Measurements from ENCODE around the gene PSKH1. TPM values are rescaled to one million over a fixed set of nuclear protein-coding genes. Genes with fewer than 3 reads are reported as not detected.

PSKH1 gene
- total and polyA plus RNA-seq, 10 of the 15 experiments (the other 5 are each of a cell fraction or from before 2014, with no cell fraction given), result 0.63 to 20.4 (median 7.8) TPM

GRCh38 chr16:67941469-67942199, 48.6 kb downstream of the PSKH1 start:
- WGBS (ENCODE audit: insufficient coverage, insufficient replicate concordance, low lambda C conversion rate, missing lambda C conversion rate), result 50% methylated on average over 9 of the region's 9 CpGs
- H3K27me3 ChIP-seq (replicated peaks in 1 of 2; ENCODE audit: control insufficient read depth in 2 of 2, insufficient read depth in 2 of 2, low read length in 1 of 2), result no peaks in the 10 kb centered on the region
- H3K36me3 ChIP-seq (ENCODE audit: control insufficient read depth in 2 of 2, insufficient read depth in 2 of 2, low read length in 1 of 2), result peaks cover 0 to 11% of the 10 kb centered on the region in 2 experiments; a peak in 2 of 4 replicates
- CTCF ChIA-PET, result interaction anchor here (0.7 to 2.5 kb wide), 14 partner anchors 11 to 397 kb away, joined by 3 to 9 read pairs (median 4); partner anchors contain the start of gene NUTF2
- peaks cover 7% of the 10 kb centered on the region for H3K4me1 ChIP-seq (ENCODE audit: control insufficient read depth, insufficient read depth, low read length)
- H3K4me2 ChIP-seq (ENCODE audit: control insufficient read depth, insufficient read depth), result no peak overlapping the region
- intact Hi-C loops (cut with micrococcal nuclease; ENCODE audit: unreplicated experiment), result no loop called here
- FAIRE-seq, result no peak
- no peak overlapping the region for H2AFZ ChIP-seq (ENCODE audit: control insufficient read depth, low read depth, low read length)
- in situ Hi-C loops (cut with MboI), result no loop called here
- no peak overlapping the region for H3K27ac ChIP-seq (ENCODE audit: control insufficient read depth, insufficient read depth)
- no peak overlapping the region for H3K4me3 ChIP-seq
- H3K9me3 ChIP-seq (replicated peaks; ENCODE audit: control insufficient read depth, insufficient read depth, low read length), result no peaks in the 10 kb centered on the region
- SMC1A ChIA-PET (ENCODE audit: uncharacterized antibody, unreplicated experiment), result interaction anchor here (0.9 to 1.0 kb wide), 2 partner anchors 23 to 424 kb away, joined by 3 to 4 read pairs; no protein-coding TSS in a partner anchor
- no peaks in the 10 kb centered on the region for H4K20me1 ChIP-seq (ENCODE audit: control insufficient read depth, insufficient read depth)
- POLR2A ChIA-PET, result no interaction called here
- ATAC-seq, result peak; percentile 7; the same call in 2 of the 3 replicates
- RAD21 ChIA-PET (ENCODE audit: unreplicated experiment), result interaction anchor here (1.1 kb wide), 1 partner anchor 80 kb away, joined by 3 read pairs; no protein-coding TSS in a partner anchor
- TF ChIP-seq SMAD5 (IDR thresholded peaks at IDR 0.05; ENCODE audit: low read depth), result 0 out of 2 replicates have a peak, but pooled peaks have one; percentile 20
- no peak for TF ChIP-seq ELK1 (IDR thresholded peaks at IDR 0.05; ENCODE audit: low read depth, low read length)
- H3K9ac ChIP-seq (ENCODE audit: control insufficient read depth, insufficient read depth, low read length), result no peak overlapping the region
- BruUV-seq (replicated peaks), result no TSS peak
- peaks cover 11% of the 10 kb centered on the region for H3K79me2 ChIP-seq (ENCODE audit: control insufficient read depth, insufficient read depth, low read length)
- DNase-seq (ENCODE audit: low read depth, low spot score), result no peak

GRCh38 chr16:67942200-67942509, 49.1 kb downstream of the PSKH1 start:
- CTCF ChIA-PET, result interaction anchor here (0.6 to 2.5 kb wide), 12 partner anchors 11 to 395 kb away, joined by 3 to 9 read pairs (median 4); partner anchors contain the start of gene NUTF2
- H3K79me2 ChIP-seq (ENCODE audit: control insufficient read depth, insufficient read depth, low read length), result peaks cover 6% of the 10 kb centered on the region
- DNase-seq (ENCODE audit: low read depth, low spot score) (no peak), FAIRE-seq (no peak), ATAC-seq (peak; percentile 93)
- peaks cover 0 to 12% of the 10 kb centered on the region in 2 experiments; a peak in 2 of 4 replicates for H3K36me3 ChIP-seq (ENCODE audit: control insufficient read depth in 2 of 2, insufficient read depth in 2 of 2, low read length in 1 of 2)
- no peak overlapping the region for H3K4me3 ChIP-seq
- H3K4me2 ChIP-seq (ENCODE audit: control insufficient read depth, insufficient read depth), result no peak overlapping the region
- in situ Hi-C loops (cut with MboI), result no loop called here
- no peaks in the 10 kb centered on the region for H3K27me3 ChIP-seq (replicated peaks in 1 of 2; ENCODE audit: control insufficient read depth in 2 of 2, insufficient read depth in 2 of 2, low read length in 1 of 2)
- no peaks in the 10 kb centered on the region for H4K20me1 ChIP-seq (ENCODE audit: control insufficient read depth, insufficient read depth)
- 70% methylated on average over 6 of the region's 6 CpGs for WGBS (ENCODE audit: insufficient coverage, insufficient replicate concordance, low lambda C conversion rate, missing lambda C conversion rate)
- SMC1A ChIA-PET (ENCODE audit: uncharacterized antibody, unreplicated experiment), result interaction anchor here (1.0 kb wide), 1 partner anchor 425 kb away, joined by 3 read pairs; no protein-coding TSS in a partner anchor
- H3K27ac ChIP-seq (ENCODE audit: control insufficient read depth, insufficient read depth), result no peak overlapping the region
- H3K9ac ChIP-seq (ENCODE audit: control insufficient read depth, insufficient read depth, low read length), result no peak overlapping the region
- RAD21 ChIA-PET (ENCODE audit: unreplicated experiment), result interaction anchor here (1.1 kb wide), 1 partner anchor 80 kb away, joined by 3 read pairs; no protein-coding TSS in a partner anchor
- H3K4me1 ChIP-seq (ENCODE audit: control insufficient read depth, insufficient read depth, low read length), result peaks cover 7% of the 10 kb centered on the region
- no TSS peak for BruUV-seq (replicated peaks)
- no peak overlapping the region for H2AFZ ChIP-seq (ENCODE audit: control insufficient read depth, low read depth, low read length)
- POLR2A ChIA-PET, result no interaction called here
- intact Hi-C loops (cut with micrococcal nuclease; ENCODE audit: unreplicated experiment), result no loop called here
- H3K9me3 ChIP-seq (replicated peaks; ENCODE audit: control insufficient read depth, insufficient read depth, low read length), result no peaks in the 10 kb centered on the region
- TF ChIP-seq MTA3 (IDR thresholded peaks at IDR 0.05; ENCODE audit: borderline replicate concordance, low read length) (no peak), RAD21 (IDR thresholded peaks at IDR 0.05; ENCODE audit: insufficient read depth, low read depth, low read length) (peak; percentile 56), ETV6 (conservative IDR thresholded peaks at IDR 0.05 in 1 of 2, IDR thresholded peaks at IDR 0.05 in 1 of 2; ENCODE audit: borderline replicate concordance in 1 of 2, low read depth in 1 of 2) (no peak), CBFB (IDR thresholded peaks at IDR 0.05; ENCODE audit: low read depth) (no peak), YY1 (IDR thresholded peaks at IDR 0.05; ENCODE audit: low read depth, low read length) (peak; percentile 66), SRF (IDR thresholded peaks at IDR 0.05; ENCODE audit: low read depth in 2 of 2, low read length in 2 of 2) (no peak), POLR2A (IDR thresholded peaks at IDR 0.05; ENCODE audit: low read depth, low read length) (no peak), SMC3 (IDR thresholded peaks at IDR 0.05; ENCODE audit: borderline replicate concordance, low read length) (peak; percentile 35; the same call in 1 of the 2 replicates), RUNX3 (IDR thresholded peaks at IDR 0.05; ENCODE audit: low read length) (no peak), FOS (IDR thresholded peaks at IDR 0.05; ENCODE audit: borderline replicate concordance, extremely low read depth, insufficient read length) (no peak), IRF3 (IDR thresholded peaks at IDR 0.05) (no peak), ELK1 (IDR thresholded peaks at IDR 0.05; ENCODE audit: low read depth, low read length) (no peak)
